Spleen (tissue), 11 donors: ENCODE measurements around the gene KIF19. TPM values are rescaled to one million over a fixed set of nuclear protein-coding genes. Genes with fewer than 3 reads are reported as not detected.

Experiments
- DNase-seq: peaks from one replicate; pipeline ENCODE4 v3.0.0-alpha.2; 2020
- H3K27ac ChIP-seq, 8 donors: fragments of 200-600 bp; sonication (generic) in 7 of 8; 1 replicate in 4 of 8; 2 replicates in 4 of 8; pipeline versions ENCODE4 v1.5.0 to v1.8.0; 2016 to 2021; ENCODE audit warnings: inconsistent platforms in 4 of 8, mild to moderate bottlenecking in 4 of 8, moderate library complexity in 1 of 8
- H3K27me3 ChIP-seq, 7 donors: fragments of 200-600 bp; sonication (generic) in 6 of 7; replicated peaks in 1 of 7; 1 replicate in 4 of 7; 2 replicates in 3 of 7; pipeline versions ENCODE4 v1.5.0 to v1.8.0; 2016 to 2021; ENCODE audit warnings: inconsistent platforms in 3 of 7, mild to moderate bottlenecking in 1 of 7
- H3K36me3 ChIP-seq, 6 donors: fragments of 200-600 bp; sonication (generic) in 5 of 6; 1 replicate in 4 of 6; 2 replicates in 2 of 6; pipeline versions ENCODE4 v1.5.0 to v1.8.0; 2016 to 2021; ENCODE audit warnings: inconsistent platforms in 2 of 6
- H3K4me1 ChIP-seq, 6 donors: fragments of 200-600 bp; sonication (generic) in 5 of 6; 1 replicate in 3 of 6; 2 replicates in 3 of 6; pipeline versions ENCODE4 v1.5.0 to v1.8.0; 2016 to 2021; ENCODE audit warnings: inconsistent platforms in 3 of 6
- H3K4me3 ChIP-seq, 8 donors: fragments of 200-600 bp; sonication (generic) in 7 of 8; 1 replicate in 4 of 8; 2 replicates in 4 of 8; pipeline versions ENCODE4 v1.5.0 to v1.8.0; 2016 to 2021; ENCODE audit warnings: inconsistent platforms in 4 of 8, mild to moderate bottlenecking in 4 of 8, moderate library complexity in 2 of 8
- H3K9me3 ChIP-seq, 8 donors: fragments of 200-600 bp; sonication (generic) in 7 of 8; 1 replicate in 4 of 8; 2 replicates in 4 of 8; pipeline versions ENCODE4 v1.5.0 to v1.8.0; 2016 to 2021; ENCODE audit warnings: inconsistent platforms in 4 of 8
- POLR2A ChIP-seq, 3 donors: fragments of 450-650 bp; IDR thresholded peaks; one replicate each; pipeline ENCODE4 v1.5.1; 2017; ENCODE audit warnings: antibody characterized with exemption in 3 of 3, mild to moderate bottlenecking in 1 of 3
- POLR2AphosphoS5 ChIP-seq, 3 donors: sonication (generic); formaldehyde crosslinking; IDR thresholded peaks; one replicate each; pipeline ENCODE4 v1.5.1; 2017; ENCODE audit warnings: antibody characterized with exemption in 3 of 3
- WGBS, 5 donors: extraction: QIAGEN DNeasy Blood & Tissue Kit in 3 of 5; methylation state at CpG; one replicate each; pipeline versions ENCODE4 v1.1.5 to v1.1.7; 2013 to 2018; 5-methylcytosine and 5-hydroxymethylcytosine counted together
- intact Hi-C: fragments of 100-400 bp; cut with DNase I; formaldehyde crosslinking; loops from one replicate; pipeline ENCODE4 v1.15.0; 2023; ENCODE audit warnings: low total_unique reads
- polyA plus RNA-seq, 3 donors: library from polyadenylated mRNA; stranded (reverse); fragments of 200-250 nt; gene quantifications; one replicate each; pipeline ENCODE4 v1.2.1, GENCODE V29; 2013
- total RNA-seq, 7 donors: library from RNA; depleted of rRNA in 3 of 7; stranded (reverse); fragments of >200 nt in 3 of 7; fragmentation: NEBNext Ultra II Directional in 4 of 7; extraction: Animal tissue kit (Norgen Biotek cat#: 25700) in 4 of 7; gene quantifications; one replicate each; pipeline versions ENCODE4 v1.1.0 to v1.2.1, GENCODE V29; 2016 to 2021
- TF ChIP-seq, protein P1 (sequence below), 11 experiments: fragments of 200-600 bp in 7 of 11; fragments of 450-650 bp in 4 of 11; sonication (generic) in 4 of 11; IDR thresholded peaks in 8 of 11; conservative IDR thresholded peaks in 3 of 11; 1 replicate in 7 of 11; 2 replicates in 4 of 11; pipeline versions ENCODE4 v1.4.0 to v1.8.0; 2016 to 2021; ENCODE audit warnings: antibody characterized with exemption in 11 of 11, inconsistent platforms in 4 of 11, mild to moderate bottlenecking in 1 of 11
- donor health status: healthy with polysubstance abuse.
- donor health status: DM: no; HTN: no; CAD: no; lungs with moderate emphysema.
- donor health status: DM: no; HTN: no; CAD: no.
- donor health status: Bipolar disorder and iron deficiency.
- donor health status: healthy.
- donor health status: DM: no; HTN: no; CAD: no.
- donor health status: DM: yes; HTN: yes; CAD: no.

Gene KIF19
- total and polyA plus RNA-seq, 10 donors = 5.7 to 48.2 (median 22.6) TPM

GRCh38 chr17:74373838-74374606, 48.0 kb downstream of the KIF19 start:
- intact Hi-C loops = loop anchor here (10.0 kb wide), 1 partner anchor 121 kb away; no protein-coding TSS in a partner anchor
- Histone ChIP-seq H3K27ac (no peak overlapping the region), H3K27me3 (peaks cover 0 to 39% (median 0%) of the 10 kb centered on the region in 7 donors), H3K36me3 (no peaks in the 10 kb centered on the region), H3K9me3 (no peaks in the 10 kb centered on the region), H3K4me3 (no peak overlapping the region), H3K4me1 (peaks cover 2 to 14% (median 5%) of the 10 kb centered on the region in 6 donors)
- TF ChIP-seq POLR2AphosphoS5 (IDR thresholded peaks at IDR 0.05) = no peak
- TF ChIP-seq, protein P1, sequence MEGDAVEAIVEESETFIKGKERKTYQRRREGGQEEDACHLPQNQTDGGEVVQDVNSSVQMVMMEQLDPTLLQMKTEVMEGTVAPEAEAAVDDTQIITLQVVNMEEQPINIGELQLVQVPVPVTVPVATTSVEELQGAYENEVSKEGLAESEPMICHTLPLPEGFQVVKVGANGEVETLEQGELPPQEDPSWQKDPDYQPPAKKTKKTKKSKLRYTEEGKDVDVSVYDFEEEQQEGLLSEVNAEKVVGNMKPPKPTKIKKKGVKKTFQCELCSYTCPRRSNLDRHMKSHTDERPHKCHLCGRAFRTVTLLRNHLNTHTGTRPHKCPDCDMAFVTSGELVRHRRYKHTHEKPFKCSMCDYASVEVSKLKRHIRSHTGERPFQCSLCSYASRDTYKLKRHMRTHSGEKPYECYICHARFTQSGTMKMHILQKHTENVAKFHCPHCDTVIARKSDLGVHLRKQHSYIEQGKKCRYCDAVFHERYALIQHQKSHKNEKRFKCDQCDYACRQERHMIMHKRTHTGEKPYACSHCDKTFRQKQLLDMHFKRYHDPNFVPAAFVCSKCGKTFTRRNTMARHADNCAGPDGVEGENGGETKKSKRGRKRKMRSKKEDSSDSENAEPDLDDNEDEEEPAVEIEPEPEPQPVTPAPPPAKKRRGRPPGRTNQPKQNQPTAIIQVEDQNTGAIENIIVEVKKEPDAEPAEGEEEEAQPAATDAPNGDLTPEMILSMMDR (IDR thresholded peaks at IDR 0.05 in 8 of 11, conservative IDR thresholded peaks at IDR 0.05 in 3 of 11) = no peak
- no peak for TF ChIP-seq POLR2A (IDR thresholded peaks at IDR 0.05)
- 83 to 92% (median 89%) methylated on average over 14 to 15 of the region's 15 CpGs for WGBS, 5 donors
- no peak for DNase-seq

DNA sequence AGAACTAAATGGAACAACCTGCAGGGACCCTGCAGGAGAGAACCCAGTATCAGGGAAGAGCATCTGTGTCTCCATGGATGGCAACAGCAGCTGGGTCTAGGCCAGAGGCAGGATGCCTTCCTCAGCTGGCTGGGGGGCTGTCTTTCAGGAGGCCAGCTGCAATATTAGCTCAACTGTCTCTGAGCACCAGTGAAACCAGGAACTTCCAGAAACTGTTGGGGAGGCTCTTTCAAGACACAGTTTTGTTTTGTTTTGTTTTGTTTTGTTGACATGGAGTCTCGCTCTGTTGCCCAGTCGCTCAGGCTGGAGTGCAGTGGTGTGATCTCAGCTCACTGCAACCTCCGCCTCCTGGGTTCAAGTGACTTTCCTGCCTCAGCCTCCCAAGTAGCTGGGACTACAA, 48.8 kb downstream of the KIF19 start:
- Histone ChIP-seq H3K27ac (no peak overlapping the region), H3K27me3 (peaks cover 0 to 39% (median 0%) of the 10 kb centered on the region in 7 donors), H3K4me3 (no peak overlapping the region), H3K4me1 (peaks cover 4 to 14% (median 9%) of the 10 kb centered on the region in 6 donors), H3K9me3 (no peaks in the 10 kb centered on the region), H3K36me3 (no peaks in the 10 kb centered on the region)
- TF ChIP-seq, protein P1 (IDR thresholded peaks at IDR 0.05 in 8 of 11, conservative IDR thresholded peaks at IDR 0.05 in 3 of 11) = no peak
- TF ChIP-seq POLR2A (IDR thresholded peaks at IDR 0.05) (no peak), POLR2AphosphoS5 (IDR thresholded peaks at IDR 0.05) (no peak)
- no peak for DNase-seq
- intact Hi-C loops = loop anchor here (10.0 kb wide), 1 partner anchor 120 kb away; no protein-coding TSS in a partner anchor
- WGBS, 5 donors = 81 to 88% (median 86%) methylated on average over 3 of the region's 3 CpGs

GRCh38 chr17:74379495-74380085, 53.6 kb downstream of the KIF19 start:
- H3K36me3 ChIP-seq = no peaks in the 10 kb centered on the region
- H3K27me3 ChIP-seq = peaks cover 0 to 18% (median 0%) of the 10 kb centered on the region in 7 donors
- peaks cover 4 to 22% (median 14%) of the 10 kb centered on the region in 6 donors for H3K4me1 ChIP-seq
- H3K27ac ChIP-seq = peak overlapping the region in 4 of 8 donors; percentile 14 to 59 (median 42)
- 0 to 16% (median 10%) methylated on average over 9 to 20 of the region's 20 CpGs for WGBS, 5 donors
- TF ChIP-seq POLR2AphosphoS5 (IDR thresholded peaks at IDR 0.05) = peak; percentile 20 to 59 (median 54)
- TF ChIP-seq, protein P1 (IDR thresholded peaks at IDR 0.05 in 8 of 11, conservative IDR thresholded peaks at IDR 0.05 in 3 of 11) = peak; percentile 72 to 96 (median 93)
- TF ChIP-seq POLR2A (IDR thresholded peaks at IDR 0.05) = no peak
- intact Hi-C loops = loop anchor here (2.0 to 10.0 kb wide), 2 partner anchors 77 to 115 kb away; no protein-coding TSS in a partner anchor
- DNase-seq = peak; percentile 97
- peak overlapping the region in 1 of 8 donors; percentile 50 for H3K4me3 ChIP-seq
- H3K9me3 ChIP-seq = no peaks in the 10 kb centered on the region
